Fibroblast of lung (primary cell): ENCODE results near the gene PRELID2. TPM values are rescaled to one million over a fixed set of nuclear protein-coding genes. Genes with fewer than 3 reads are reported as not detected.

Experiments
- DNase-seq, 2 donors: peaks; one replicate each; pipeline versions ENCODE4 v3.0.0 to v3.0.0-alpha.2; 2010; ENCODE audit warnings: low read depth in 2 of 2
- H2AFZ ChIP-seq: 2 replicates; pipeline ENCODE4 v1.5.1; 2012; ENCODE audit warnings: low read length, control low read depth, inconsistent platforms
- H3K27ac ChIP-seq: 2 replicates; pipeline ENCODE4 v1.5.1; 2011; ENCODE audit warnings: low read length, control low read depth; ENCODE audit not compliant: insufficient read depth
- H3K27me3 ChIP-seq: 2 replicates; pipeline ENCODE4 v1.5.1; 2011; ENCODE audit warnings: mild to moderate bottlenecking, low read length; ENCODE audit not compliant: control insufficient read depth, insufficient read depth
- H3K36me3 ChIP-seq: 2 replicates; pipeline ENCODE4 v1.5.1; 2011; ENCODE audit warnings: low read length; ENCODE audit not compliant: control insufficient read depth, insufficient read depth
- H3K4me1 ChIP-seq: 2 replicates; pipeline ENCODE4 v1.5.1; 2011; ENCODE audit warnings: low read length; ENCODE audit not compliant: control insufficient read depth, insufficient read depth; ENCODE audit errors: extremely low read depth
- H3K4me2 ChIP-seq: 2 replicates; pipeline ENCODE4 v1.5.1; 2011; ENCODE audit warnings: low read length, control low read depth; ENCODE audit not compliant: insufficient read depth; ENCODE audit errors: extremely low read depth
- H3K4me3 ChIP-seq, 4 experiments: fragments of 200-600 bp in 1 of 4; sonication (generic) in 1 of 4; replicated peaks in 1 of 4; 2 replicates each; pipeline ENCODE4 v1.5.1; 2011 to 2016; ENCODE audit warnings: low read length in 4 of 4, low read depth in 3 of 4, mild to moderate bottlenecking in 3 of 4, control low read depth in 2 of 4, inconsistent platforms in 1 of 4, mixed read lengths in 1 of 4; ENCODE audit not compliant: insufficient read depth in 1 of 4; ENCODE audit errors: control extremely low read depth in 1 of 4
- H3K79me2 ChIP-seq: 2 replicates; pipeline ENCODE4 v1.5.1; 2012; ENCODE audit warnings: mild to moderate bottlenecking, low read length, inconsistent platforms; ENCODE audit not compliant: control insufficient read depth, insufficient read depth
- H3K9ac ChIP-seq: 2 replicates; pipeline ENCODE4 v1.5.1; 2011; ENCODE audit warnings: mild to moderate bottlenecking, low read length, control low read depth; ENCODE audit not compliant: insufficient read depth
- H3K9me3 ChIP-seq: 2 replicates; pipeline ENCODE4 v1.5.1; 2012; ENCODE audit warnings: low read depth, low read length; ENCODE audit not compliant: control insufficient read depth, insufficient read depth
- H4K20me1 ChIP-seq: 2 replicates; pipeline ENCODE4 v1.5.1; 2011; ENCODE audit warnings: low read length; ENCODE audit not compliant: control insufficient read depth, insufficient read depth; ENCODE audit errors: extremely low read depth
- EZH2 ChIP-seq: IDR thresholded peaks from 2 replicates; pipeline ENCODE4 v1.5.1; 2012; ENCODE audit warnings: low read length, control low read depth, mild to moderate bottlenecking; ENCODE audit errors: missing control alignments
- polyA plus RNA-seq, 2 donors: library from polyadenylated mRNA; depleted of rRNA in 1 of 2; stranded (reverse) in 1 of 2; unstranded in 1 of 2; fragments of >200 nt; gene quantifications; 2 replicates each; pipeline ENCODE4 v1.2.1, GENCODE V29; 2011 to 2012; ENCODE audit warnings: missing spikeins in 1 of 2
- total RNA-seq: library from RNA; depleted of rRNA; stranded (reverse); fragments of >200 nt; gene quantifications from 2 replicates; pipeline ENCODE4 v1.2.1, GENCODE V29; 2014
- TF ChIP-seq, protein P1 (sequence below), 2 donors: IDR thresholded peaks in 1 of 2; conservative IDR thresholded peaks in 1 of 2; 1 replicate in 1 of 2; 2 replicates in 1 of 2; pipeline ENCODE4 v1.5.1; 2011 to 2012; ENCODE audit warnings: low read length in 2 of 2, control low read depth in 1 of 2, inconsistent platforms in 1 of 2, low read depth in 1 of 2, mild to moderate bottlenecking in 1 of 2

PRELID2 gene
- total and polyA plus RNA-seq, 2 donors (not counting 1 experiment from before 2014, with no cell fraction given), result 6.1 to 27.9 TPM

DNA sequence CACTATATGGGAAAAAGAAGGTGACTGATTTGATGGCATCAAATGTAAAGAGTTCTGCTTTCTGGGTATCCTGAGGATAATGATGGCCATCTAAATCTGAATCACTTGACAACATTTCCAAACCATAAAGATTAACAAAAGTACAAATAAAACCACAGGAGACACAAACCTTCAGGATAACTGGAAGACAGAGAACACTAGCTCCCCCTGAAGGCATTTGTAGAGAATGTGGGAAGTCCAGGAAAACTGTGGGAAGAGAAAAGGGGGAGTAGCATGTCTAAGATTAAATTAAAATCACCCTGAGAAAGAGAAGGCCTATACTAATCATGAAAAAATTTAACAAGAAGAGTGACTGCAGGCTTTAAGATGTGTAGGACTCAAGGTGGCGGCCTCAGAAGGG is 116.2 kb downstream of the PRELID2 start:
- no peaks in the 10 kb centered on the region for H3K9me3 ChIP-seq
- no peaks in the 10 kb centered on the region for H3K4me1 ChIP-seq
- no peak overlapping the region for H3K27ac ChIP-seq
- no peak overlapping the region for H3K4me2 ChIP-seq
- H3K79me2 ChIP-seq, result no peaks in the 10 kb centered on the region
- H4K20me1 ChIP-seq, result no peaks in the 10 kb centered on the region
- TF ChIP-seq, protein P1, sequence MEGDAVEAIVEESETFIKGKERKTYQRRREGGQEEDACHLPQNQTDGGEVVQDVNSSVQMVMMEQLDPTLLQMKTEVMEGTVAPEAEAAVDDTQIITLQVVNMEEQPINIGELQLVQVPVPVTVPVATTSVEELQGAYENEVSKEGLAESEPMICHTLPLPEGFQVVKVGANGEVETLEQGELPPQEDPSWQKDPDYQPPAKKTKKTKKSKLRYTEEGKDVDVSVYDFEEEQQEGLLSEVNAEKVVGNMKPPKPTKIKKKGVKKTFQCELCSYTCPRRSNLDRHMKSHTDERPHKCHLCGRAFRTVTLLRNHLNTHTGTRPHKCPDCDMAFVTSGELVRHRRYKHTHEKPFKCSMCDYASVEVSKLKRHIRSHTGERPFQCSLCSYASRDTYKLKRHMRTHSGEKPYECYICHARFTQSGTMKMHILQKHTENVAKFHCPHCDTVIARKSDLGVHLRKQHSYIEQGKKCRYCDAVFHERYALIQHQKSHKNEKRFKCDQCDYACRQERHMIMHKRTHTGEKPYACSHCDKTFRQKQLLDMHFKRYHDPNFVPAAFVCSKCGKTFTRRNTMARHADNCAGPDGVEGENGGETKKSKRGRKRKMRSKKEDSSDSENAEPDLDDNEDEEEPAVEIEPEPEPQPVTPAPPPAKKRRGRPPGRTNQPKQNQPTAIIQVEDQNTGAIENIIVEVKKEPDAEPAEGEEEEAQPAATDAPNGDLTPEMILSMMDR (conservative IDR thresholded peaks at IDR 0.05 in 1 of 2, IDR thresholded peaks at IDR 0.05 in 1 of 2; ENCODE audit: low read depth in 1 of 2, low read length in 2 of 2), result peak; percentile 71 to 74
- TF ChIP-seq EZH2, result no peak
- DNase-seq, result peak; percentile 32 to 56
- H2AFZ ChIP-seq, result no peak overlapping the region
- H3K4me3 ChIP-seq, result no peak overlapping the region
- no peak overlapping the region for H3K9ac ChIP-seq
- H3K36me3 ChIP-seq, result no peaks in the 10 kb centered on the region
- no peaks in the 10 kb centered on the region for H3K27me3 ChIP-seq

- Histone ChIP-seq H2AFZ (no peak overlapping the region), H4K20me1 (no peaks in the 10 kb centered on the region), H3K27me3 (no peaks in the 10 kb centered on the region), H3K27ac (no peak overlapping the region), H3K4me1 (no peaks in the 10 kb centered on the region), H3K79me2 (no peaks in the 10 kb centered on the region), H3K4me3 (no peak overlapping the region), H3K9ac (no peak overlapping the region), H3K4me2 (no peak overlapping the region), H3K9me3 (no peaks in the 10 kb centered on the region), H3K36me3 (no peaks in the 10 kb centered on the region)
- DNase-seq, result no peak
- TF ChIP-seq, protein P1 (conservative IDR thresholded peaks at IDR 0.05 in 1 of 2, IDR thresholded peaks at IDR 0.05 in 1 of 2; ENCODE audit: low read depth in 1 of 2, low read length in 2 of 2), result no peak
- no peak for TF ChIP-seq EZH2
Observed at GRCh38 chr5:145715412-145715811, 119.7 kb downstream of the PRELID2 start.

DNA sequence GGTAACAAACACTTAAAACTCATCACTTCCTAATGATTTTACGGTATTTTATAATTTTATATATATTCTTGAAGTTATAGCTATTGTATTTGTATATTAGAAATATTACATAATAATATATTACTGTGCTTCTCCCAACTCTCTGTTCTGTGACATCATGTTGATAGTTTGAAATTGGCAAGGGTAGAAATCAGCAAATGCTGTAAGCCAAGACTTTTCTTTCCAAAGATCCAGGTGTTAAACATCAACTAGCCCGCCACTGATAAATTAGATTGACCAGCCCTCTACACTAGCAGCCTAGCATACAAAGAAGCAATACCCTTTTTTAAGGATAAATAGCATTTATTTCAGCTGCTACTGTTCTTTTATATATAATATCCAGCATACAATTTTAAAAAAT is 122.9 kb downstream of the PRELID2 start:
- no peaks in the 10 kb centered on the region for H3K27me3 ChIP-seq
- H3K4me2 ChIP-seq, result no peak overlapping the region
- no peaks in the 10 kb centered on the region for H3K79me2 ChIP-seq
- no peaks in the 10 kb centered on the region for H4K20me1 ChIP-seq
- no peaks in the 10 kb centered on the region for H3K4me1 ChIP-seq
- TF ChIP-seq, protein P1 (conservative IDR thresholded peaks at IDR 0.05 in 1 of 2, IDR thresholded peaks at IDR 0.05 in 1 of 2; ENCODE audit: low read depth in 1 of 2, low read length in 2 of 2), result no peak
- no peak for TF ChIP-seq EZH2
- no peak overlapping the region for H3K27ac ChIP-seq
- H3K9ac ChIP-seq, result no peak overlapping the region
- no peak overlapping the region for H3K4me3 ChIP-seq
- DNase-seq, result no peak
- no peaks in the 10 kb centered on the region for H3K9me3 ChIP-seq
- H3K36me3 ChIP-seq, result no peaks in the 10 kb centered on the region
- no peak overlapping the region for H2AFZ ChIP-seq
